Effector CD4-positive, alpha-beta T cell (primary cell): Measurements from ENCODE around the gene SH3TC1.

Experiments
- DNase-seq: peaks from one replicate; pipeline ENCODE4 v3.0.0-alpha.2; 2020

The SH3TC1 gene

DNA sequence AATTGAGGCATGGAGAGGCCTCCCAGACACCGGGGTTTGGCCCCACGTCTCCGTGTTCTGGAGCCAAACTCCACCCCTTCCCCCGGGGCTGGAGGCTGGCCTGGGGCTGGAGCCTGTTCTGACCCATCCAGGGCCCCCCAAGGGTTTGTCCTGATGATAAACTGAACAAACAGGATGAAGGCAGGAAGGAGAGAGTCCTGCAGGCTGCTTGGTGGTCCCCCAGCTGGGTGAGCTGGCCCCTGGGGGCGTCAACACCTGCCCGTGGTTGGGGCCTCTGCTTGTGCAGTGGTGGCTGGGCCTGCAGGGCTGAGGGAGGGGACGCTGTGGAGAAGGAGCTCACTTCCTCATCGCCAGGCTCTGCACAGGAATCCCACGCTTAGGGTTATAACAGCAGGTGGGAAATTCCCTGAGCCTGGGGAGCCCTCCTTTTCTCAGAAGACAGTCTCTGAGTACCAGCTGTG, 2.3 kb downstream of the SH3TC1 start:
- no peak for DNase-seq

DNA sequence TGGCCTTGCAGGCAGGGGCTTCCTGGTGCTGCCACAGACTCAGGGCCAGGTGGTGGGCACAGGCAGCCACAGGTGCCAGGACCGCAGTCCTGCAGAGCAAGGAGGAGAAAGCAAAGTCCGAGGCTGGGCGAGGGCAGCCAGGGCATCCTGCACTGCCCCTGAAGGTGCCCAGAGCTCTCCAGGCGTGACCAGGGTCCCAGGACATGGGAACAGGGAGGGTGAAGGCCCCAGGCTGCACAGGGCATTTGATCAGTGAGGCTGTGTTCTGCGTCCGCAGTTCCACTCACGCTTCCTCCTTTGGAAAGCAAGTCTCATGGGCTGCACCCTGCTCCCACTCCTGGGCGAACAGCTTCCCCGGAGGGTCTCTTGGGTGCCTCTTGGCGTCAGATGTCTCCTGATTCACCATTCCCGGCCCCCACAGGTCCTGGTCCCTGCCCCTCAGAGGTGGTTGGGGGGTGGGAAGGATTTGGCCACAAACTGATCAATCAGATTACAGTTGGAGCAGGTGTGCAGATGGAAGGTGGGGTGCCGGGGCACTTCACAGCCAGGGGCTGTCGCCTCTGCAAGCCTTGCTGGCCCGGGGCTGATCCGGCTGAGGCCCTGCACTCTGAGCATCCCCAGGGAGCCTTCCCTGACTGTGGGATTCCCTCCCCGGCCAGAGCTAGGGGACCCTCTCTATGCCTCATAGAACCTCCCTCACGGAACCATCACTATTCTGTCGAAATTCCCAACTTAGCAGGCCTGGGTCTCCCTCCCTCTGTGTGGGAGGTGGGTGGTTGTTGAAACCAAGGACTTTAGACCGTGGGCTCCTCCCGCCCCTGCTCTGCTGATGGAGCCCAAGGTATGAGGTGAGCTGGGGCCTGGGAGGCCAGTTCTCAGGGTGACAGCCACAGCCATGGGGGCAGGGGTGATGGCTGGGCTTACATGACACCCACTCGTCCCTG, 3.3 kb downstream of the SH3TC1 start:
- no peak for DNase-seq

DNA sequence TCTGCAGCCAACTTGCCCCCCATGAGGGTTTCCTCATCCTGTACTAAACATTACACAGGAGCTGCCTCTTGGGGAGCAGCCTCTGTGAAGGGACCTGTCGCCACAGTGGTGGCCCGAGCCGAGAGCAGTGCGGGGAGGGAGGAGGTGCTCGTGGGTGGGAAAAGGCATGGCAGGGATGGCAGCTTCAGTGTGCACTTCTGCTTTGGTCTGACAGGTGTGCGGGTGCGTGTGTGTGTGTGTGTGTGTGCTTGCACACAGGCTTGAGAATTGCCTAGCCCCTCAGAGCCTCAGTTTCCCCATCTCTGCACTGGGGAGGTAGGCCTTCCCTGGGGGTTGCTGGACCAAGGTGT, 3.9 kb downstream of the SH3TC1 start:
- DNase-seq, result no peak

DNA sequence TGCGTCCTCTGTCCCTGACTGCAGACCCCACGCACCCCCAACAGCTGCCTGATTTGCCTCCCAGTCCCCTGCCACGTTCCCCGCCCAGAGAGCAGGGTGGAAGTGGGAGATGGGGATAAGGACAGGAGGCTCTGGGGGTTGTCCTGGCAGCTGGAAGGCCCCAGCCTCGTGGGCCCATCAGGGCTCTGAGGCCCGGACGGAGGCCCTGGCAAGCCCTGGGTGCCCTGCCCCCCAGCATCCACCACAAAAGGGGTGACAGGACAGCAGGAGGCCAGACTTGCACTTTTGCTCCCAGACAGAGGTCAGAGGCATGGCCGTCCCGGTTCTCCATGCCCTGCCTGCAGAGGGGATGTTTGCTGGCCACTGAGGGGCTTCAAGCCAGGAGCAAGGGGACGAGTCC, 4.7 kb downstream of the SH3TC1 start:
- DNase-seq, result no peak

- no peak for DNase-seq
These were observed 5.6 kb downstream of the SH3TC1 start for GRCh38 chr4:8204576-8205227.

- DNase-seq, result no peak
These were observed 6.2 kb downstream of the SH3TC1 start for GRCh38 chr4:8205241-8205707.

GRCh38 chr4:8205749-8206611, 6.9 kb downstream of the SH3TC1 start:
- no peak for DNase-seq

DNA sequence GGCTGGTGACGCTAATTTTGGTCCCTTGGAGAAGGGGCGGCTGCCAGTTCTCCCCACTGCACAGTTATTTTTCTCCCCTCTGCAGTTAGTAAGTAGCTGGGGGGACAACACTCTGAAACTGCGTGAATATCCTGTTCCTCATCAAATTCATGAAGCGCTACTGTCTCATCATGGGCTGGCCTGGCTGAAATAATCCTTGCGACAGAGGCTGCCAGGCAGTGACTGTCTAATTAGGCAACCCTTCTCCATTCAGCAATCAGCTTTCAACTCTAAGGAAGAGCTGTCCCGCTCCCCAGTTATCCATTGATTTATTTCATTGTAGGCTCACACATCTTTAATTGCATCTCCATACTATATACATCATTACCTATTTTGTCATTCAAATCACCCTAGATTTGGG, 8.2 kb downstream of the SH3TC1 start:
- no peak for DNase-seq

- no peak for DNase-seq
These were observed 9.5 kb downstream of the SH3TC1 start for GRCh38 chr4:8208565-8208964.

GRCh38 chr4:8209181-8209874, 10.2 kb downstream of the SH3TC1 start:
- DNase-seq, result no peak

DNA sequence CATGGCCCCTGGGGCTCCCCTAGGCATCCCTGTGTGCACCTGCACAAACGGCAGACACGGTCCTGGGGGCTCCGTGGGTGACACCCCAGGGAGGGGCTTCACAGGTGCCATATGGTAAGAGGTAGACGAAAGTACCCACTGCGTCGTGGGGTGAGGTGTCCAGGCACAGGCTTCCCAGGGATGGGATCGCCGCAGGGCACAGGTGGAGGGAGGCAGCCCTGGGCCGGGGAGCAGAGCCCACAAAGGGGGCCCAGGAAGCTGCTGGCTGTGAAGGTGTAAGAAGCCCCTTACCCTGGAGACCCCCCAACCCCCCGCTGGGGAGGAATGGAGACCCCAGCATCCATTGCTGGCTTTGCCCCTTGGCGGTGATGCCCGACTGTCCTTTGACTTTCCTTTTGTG, 10.9 kb downstream of the SH3TC1 start:
- no peak for DNase-seq

GRCh38 chr4:8210616-8211015, 11.5 kb downstream of the SH3TC1 start:
- DNase-seq, result no peak

GRCh38 chr4:8211251-8211650, 12.2 kb downstream of the SH3TC1 start:
- DNase-seq, result no peak

DNA sequence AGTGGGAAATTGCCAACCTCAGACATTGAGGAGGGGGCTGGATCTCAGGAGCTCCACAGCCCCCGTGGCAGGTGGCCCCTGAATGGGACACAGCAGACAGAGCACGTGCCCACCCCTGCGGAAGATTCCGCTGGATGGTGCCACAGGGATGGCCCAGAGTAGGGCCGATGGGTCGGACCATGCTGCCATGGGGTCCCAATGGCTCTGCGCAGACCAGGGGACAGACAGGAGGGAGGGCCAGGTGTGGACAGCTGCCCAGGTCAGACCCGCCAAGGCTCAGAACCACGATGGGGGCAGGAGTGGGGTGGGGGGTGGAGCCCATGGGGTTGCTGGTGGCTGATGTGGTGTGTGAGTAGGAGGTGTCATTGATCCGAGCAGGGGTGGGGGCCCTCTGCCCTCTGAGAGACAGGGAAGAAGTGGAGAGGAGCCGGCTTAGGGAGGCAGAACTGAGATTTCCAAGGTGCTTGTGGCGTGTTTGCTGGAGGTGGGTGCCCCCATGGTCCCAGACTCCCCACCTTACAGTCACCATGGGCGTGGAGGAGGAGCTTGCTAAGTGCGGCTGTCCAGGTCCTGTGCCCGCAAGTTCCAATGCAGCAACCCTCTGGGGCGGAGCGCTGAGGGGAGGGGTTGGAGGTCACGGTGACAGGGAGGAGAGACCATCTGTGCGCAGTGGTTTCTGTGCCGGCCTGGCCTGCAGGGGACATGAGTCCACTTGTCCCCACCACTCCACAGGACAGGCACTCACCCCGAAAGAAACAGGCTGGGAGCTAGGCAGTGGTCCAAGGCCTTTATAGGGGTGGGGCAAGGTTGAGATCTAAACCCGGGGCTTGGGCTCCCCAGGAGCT, 12.9 kb downstream of the SH3TC1 start:
- DNase-seq, result no peak

GRCh38 chr4:8212622-8213021, 13.5 kb downstream of the SH3TC1 start:
- no peak for DNase-seq

- DNase-seq, result no peak
These were observed 14.0 kb downstream of the SH3TC1 start for GRCh38 chr4:8213121-8213520.

- DNase-seq, result no peak
These were observed 15.0 kb downstream of the SH3TC1 start for GRCh38 chr4:8214136-8214535.

GRCh38 chr4:8215001-8215427, 15.9 kb downstream of the SH3TC1 start:
- DNase-seq, result no peak

DNA sequence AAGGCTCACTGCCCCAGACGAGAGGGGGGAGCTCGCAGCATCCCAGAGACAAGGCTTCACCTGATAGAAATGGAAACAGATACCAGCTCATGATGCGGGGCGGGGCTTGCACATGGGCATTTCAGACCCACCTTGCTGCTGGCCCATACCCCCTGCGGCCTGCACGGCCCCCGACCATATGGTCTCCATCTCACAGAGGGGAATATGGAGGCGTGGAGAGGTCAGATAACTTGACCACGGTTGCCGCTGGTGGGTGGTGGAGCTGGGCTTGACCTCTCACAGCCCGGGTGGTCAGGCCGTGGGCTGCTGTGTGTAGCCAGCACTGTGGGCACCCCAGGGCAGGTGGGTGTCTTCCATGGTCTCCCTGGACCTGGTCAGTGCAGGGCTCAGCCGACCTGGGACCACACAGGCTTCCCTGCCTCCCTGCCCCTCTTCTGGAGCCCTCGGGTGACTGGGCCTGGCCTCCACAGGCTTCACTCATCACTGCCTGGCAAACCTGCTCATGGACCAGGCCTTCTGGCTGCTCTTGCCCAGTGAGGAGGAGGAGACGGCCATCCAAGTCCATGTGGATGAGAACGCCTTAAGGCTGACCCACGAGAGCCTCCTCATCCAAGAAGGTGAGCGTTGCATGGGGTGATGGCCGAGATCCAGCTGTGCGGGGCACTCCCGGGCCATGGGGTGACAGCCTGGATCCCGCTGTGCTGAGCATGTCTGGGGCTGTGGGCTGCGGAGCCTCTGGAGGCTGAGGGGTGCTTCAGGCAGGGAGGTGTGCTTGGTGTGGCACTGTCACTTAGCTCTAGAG, 16.8 kb downstream of the SH3TC1 start:
- DNase-seq, result no peak

DNA sequence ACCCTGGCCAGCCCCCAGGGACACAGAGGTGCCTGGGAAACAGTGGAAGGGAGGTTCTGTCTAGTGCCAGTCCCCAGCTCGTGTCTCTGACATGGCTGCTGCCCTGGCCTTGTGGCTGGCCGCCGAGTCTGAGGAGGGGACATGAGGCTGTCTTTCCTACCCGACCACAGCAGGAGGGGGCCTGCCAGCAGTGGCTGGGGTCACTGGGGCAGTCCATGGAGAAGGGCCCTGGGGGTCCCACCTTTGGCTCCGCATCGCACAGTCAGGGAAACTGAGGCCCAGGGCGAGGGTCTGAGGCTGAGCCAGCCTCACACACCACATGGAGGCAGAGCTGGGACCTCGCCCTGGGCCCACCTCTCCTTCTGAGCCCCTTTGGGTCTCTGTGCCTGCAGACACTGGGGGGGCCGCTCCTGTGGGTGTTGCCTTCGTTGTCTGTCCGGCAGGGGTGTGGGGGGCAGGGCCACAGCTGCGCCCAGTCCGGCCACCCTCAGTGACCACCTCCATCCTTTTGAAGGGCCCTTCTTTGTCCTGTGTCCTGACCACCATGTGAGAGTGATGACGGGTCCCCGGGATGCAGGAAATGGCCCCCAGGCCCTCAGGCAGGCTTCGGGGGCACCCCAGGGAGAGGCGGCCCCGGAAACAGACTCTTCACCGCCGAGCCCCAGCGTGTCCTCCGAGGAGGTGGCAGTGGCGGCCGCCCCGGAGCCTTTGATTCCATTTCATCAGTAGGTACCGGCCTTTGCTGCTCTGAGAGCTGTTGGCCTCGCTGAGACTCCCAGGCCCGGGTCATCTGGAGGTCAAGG, 17.6 kb downstream of the SH3TC1 start:
- no peak for DNase-seq
